NCI-H1092 (cell line): ENCODE data around the gene PYGM.
A peak's percentile ranks its signal among the peaks of the same experiment; 100 is the strongest.

Experiments used
- DNase-seq: peaks from one replicate; lab custom pipeline; 2025; lab: John Stamatoyannopoulos, UW

PYGM gene

DNA sequence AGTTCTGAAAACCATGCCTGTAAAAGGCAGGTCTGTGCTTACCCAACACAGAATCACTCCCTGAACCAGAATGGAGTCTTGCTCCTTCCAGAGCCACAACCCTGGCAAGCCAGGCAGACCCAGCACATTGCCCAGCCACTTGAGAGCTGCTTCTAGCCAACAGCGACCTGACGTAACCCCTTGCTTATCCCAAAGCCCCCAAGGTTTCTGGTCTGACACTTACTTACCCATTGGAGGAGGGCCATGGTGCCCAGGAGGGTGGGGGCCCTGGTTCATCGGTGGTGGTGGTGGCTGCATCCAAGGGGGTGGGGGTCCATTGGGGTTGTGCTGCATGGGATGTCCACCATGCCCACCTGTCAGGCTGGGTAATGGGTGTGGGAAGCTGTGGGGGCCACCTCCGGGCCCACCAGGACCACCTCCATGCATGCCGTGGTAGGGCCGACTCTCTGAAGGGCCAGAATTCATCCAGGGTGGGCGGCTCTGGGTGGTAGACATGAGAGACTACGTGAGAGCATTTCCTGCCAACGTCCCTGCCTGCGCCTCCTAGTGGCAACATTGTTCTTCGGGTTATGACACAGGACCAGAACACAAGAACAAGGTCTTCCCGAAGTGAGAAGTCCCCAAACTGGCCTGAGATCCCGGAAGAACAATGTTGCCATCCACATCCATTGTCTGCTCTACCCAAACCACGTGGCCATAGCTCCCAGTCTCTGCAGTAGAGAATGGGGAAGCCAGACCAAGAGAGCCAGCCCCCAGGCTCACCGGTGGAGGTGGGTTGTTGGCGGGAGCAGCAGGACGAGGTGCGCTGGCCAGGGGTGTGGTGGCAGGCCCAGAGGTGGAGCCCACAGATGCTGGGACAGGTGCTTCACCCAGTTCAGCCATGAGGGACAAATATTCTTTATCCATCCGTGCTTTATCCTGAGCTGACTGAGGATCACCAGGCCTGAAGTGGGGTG is 7.8 kb upstream of the PYGM start:
- peak; percentile 13 for DNase-seq

DNA sequence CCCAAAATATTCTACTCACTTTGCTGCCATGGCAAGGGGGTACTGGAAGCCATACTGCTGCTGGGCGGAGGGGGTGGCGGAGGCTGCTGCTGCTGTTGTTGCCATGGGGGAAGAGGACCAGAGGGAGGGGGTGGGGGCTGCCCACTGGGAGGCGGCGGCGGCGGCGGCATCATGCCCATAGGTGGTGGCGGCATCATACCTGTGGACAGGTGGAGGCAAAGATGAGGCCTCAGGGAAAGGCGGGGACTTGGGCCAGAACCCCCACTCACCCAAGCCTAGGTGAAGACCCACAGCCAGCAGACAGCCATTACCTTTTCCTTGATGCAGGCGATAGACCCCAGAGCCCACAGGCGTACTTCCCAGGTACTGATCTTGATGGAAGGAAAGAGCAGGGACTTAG is 7.1 kb upstream of the PYGM start:
- no peak for DNase-seq

DNA sequence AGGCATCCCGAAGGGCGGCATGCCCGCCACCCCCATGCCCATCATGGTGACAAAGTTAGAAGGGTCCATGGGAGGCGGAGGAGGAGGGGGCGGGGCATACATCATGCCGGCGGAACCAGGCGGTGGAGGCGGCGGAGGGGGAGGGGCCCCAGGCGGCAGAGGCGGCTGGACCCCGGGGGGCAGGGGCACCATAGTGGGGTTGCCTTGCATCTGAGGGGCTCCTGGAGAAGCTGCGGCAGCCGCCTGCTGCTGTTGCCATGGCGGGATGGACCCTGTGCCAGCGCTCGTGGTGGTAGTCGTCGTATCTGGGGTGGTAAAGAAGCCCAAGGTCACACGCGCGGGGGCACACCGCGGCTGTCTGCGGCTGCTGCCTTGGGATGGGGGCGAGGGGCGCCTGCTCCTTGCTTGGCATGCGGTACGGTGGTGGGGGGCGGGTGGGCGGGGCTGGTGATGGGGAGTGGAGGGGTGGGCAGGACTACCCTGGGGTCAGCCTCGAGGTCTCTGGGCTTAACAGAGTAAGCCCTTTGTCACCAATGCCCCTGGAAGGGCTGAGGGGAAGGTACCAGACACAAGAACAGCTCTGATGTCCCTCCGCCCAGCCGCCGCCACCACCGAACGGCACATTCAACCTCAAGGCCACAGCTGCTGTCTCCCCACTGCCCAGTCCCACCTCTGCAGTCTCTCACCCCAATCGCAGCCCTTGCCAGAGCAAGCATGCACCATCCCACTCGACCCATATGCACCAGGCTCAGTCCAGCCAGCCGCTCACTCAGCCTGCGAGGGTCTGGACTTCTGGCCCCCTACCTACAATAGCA is 6.3 kb upstream of the PYGM start:
- no peak for DNase-seq

DNA sequence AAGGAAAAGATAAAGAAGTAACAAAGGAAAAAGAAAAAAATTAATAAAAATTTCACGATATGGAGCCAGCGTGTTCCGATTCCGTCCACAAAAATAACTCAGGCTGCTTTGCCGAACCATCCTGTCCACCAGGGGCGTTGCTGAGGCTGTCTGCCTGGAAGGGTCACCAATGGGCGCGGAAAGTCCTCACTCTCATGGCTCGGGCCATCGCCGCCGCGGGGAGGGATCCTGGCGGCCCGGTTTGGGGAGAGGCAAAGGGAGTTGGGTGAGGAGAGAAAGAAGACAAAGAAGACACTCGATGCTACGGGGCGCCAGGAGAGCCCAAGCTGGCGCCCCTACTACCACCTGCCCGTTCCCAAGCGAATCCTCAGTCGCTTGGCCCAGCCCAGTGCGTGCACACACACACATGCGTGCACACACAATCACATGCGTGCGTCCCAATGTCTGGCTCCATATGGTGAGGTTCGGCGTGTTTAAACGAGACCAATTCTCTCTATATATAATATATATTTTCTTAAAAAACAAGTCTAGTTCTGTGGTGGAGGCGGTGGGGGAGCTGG is 5.6 kb upstream of the PYGM start:
- no peak for DNase-seq

DNA sequence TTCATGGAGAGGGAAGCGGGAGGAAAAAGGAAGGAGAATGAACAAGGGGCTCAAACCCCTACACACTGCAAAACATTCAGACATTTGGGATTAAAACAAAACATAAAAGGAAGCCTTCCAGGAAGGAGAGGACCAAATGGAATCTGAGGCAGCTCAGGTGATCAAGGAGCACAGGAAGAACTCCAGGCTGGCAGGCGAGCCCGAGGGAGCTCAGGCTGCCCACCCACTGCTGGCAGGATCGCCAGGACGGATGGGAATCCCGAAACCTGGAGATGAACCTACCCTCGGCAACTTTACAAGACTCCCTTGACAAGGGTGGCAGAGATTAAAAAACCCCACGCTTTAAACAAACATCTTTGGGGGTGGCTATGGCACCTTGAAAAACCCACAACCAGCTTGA is 5.0 kb upstream of the PYGM start:
- no peak for DNase-seq

DNA sequence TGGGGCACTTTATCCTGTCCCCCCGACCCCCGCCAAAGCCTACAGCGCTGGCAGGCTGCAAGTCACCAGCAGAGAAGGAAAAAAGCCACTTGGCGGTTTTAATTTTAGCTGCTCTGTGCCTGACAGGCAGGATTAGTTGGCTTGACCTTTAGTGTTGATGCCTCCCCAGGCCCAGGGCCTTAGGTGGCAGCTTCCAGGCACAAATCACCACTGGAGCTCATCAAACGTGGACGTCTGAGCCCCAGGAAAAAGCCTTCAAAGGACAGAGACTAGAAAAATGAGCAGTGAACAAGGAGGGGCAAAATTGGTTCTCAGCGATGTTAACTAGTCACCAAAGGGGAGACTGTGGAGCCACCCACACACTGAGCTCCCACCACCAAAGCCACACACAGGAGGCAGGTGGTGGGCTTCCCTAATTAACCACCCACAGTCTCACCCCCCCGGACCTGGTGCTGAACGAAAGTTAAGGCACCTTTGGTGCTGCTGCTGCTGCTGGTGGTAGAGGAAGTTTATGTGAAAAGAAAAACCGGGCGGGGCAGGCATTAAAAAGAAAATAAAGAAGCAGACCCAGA is 4.4 kb upstream of the PYGM start:
- no peak for DNase-seq

DNA sequence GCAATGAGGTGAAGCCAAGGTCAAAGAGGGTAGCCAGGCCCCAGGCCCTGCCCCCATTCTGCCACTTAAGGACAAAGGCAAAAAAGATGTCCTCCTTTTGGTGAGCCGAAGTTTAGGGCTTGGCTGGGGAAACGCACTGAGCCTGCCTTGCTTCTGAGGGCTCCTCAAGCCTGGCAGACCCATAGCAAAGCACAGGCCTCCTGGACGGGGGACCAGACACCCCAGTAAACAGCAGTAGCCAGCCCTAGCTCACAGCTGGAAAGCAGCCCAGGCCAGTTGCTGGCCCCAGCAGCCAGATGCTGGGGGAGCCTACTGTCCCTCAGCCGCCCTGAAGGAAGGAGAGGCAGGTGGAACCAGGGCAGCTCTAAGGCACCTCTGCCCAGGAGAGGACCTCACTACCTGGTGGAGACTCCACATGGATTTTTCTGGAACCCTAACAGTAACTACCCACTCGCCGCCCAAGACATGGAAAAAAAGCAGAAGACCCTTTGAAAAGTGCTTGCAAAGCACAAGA is 3.8 kb upstream of the PYGM start:
- no peak for DNase-seq

DNA sequence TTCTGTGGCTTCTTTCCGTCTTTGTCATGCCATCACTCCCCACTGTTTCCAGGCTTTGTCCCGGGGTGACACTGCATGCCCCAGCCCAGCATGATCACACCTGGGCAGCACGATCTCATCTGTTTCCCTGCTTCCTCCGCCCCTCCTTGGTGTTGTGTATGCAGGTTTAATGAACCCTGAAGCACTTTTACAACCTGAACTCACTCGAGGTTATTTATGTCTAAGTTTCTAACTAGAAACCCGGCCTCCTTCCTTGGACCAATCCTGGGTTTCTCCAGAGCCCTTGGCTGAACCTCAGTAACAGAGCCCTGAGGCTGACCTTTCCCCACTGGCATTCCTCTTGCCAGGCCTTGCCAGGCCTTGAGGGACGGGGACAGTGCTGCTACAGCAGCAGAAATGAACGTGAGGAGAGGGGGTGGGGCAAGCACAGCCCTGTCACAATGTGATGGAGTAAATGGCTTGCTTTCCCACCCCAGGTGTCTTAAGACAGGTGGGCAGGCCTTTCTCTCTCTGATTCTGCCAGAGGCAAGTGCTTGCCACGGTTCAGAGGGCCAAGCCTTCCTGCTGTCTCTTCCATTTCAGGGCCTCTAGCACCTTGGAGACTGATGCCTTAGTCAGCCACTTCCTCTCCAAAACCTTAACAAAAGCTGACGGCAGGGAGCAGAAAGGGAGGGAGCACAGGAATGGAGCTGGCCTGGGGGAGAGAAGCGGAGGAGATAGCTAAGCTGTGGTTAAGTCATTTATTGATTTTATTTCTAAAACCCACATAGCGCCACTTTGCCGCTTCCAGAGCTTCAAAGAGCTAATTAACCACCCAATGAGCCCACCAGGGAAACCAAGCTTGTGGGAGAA is 3.1 kb upstream of the PYGM start:
- no peak for DNase-seq

DNA sequence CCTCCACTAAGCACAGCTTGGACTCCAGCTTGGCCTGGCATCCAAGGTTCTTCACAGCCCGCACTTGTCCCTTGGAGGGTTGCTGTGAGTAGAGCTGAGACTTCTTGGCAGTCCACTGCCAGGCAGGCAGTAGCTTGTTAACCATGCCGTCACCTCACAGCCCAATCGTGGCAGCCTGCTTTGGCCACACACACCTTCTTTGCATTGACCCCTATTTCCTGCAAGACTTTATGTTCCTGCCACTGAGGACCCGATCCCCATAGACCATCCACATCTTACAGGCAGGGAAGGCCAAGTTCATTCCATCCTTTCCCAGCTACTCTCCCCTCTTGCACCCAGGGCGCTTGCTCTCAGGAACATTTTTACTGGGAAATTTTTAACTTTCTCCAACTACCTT is 2.5 kb upstream of the PYGM start:
- DNase-seq = no peak

DNA sequence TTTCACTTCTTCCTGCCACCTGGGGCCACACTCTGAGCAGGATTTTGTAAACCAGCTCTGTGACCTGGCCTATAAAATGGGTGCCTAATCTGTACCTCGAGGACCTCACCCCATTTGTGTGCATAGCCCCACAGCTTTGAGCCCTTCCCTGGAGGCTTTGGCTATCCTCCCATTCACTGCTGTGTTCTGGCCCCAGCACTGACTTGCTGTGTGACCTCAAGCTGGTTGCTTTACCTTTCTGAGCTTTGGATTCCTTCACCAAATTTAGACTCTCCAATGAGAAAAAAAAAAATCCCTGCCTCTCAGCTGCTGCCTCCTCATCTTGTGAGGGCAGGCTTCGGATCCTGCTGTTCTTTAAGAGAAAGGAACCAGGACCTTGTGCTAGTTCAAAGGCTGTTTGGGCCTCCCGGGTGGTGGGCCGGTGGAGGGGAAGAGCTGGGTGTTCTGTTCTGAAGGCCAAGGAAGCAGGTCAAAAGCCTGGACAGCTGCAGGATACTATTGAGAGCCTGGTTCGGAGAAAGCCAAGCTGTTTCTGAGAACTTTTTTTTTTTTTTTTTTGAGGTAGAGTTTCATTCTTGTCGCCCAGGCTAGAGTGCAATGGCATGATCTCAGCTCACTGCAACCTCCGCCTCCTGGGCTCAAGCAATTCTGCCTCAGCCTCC is 1.1 kb upstream of the PYGM start:
- no peak for DNase-seq

DNA sequence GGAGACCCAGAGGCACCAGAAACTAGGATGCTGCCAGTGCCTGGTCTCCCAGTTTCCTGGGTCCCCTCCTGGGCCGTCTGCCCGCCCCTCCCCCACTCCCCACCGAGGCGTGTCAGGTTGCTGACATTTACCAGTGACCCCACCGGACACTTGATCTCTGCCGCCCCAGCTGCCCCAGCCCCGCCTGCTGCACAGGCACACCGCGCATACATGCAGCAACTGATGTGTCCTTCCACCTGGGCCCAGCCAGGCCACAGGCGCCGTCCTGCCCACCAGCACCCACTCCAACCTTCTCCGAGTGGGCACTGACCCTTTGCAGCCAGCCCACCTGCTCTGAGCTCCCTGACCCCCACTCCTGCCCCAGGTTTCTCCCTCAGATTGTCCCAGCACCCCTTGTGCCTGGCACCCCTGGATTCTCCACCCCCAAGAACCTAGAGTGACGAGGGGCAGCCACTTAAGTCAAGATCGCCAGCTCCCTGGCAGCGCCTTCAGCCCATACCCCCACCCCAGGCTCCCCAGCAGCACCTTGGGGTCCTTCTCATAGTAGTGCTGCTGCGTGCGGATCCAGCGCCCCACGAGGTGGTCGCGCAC is 548 bp downstream of the PYGM start:
- no peak for DNase-seq

DNA sequence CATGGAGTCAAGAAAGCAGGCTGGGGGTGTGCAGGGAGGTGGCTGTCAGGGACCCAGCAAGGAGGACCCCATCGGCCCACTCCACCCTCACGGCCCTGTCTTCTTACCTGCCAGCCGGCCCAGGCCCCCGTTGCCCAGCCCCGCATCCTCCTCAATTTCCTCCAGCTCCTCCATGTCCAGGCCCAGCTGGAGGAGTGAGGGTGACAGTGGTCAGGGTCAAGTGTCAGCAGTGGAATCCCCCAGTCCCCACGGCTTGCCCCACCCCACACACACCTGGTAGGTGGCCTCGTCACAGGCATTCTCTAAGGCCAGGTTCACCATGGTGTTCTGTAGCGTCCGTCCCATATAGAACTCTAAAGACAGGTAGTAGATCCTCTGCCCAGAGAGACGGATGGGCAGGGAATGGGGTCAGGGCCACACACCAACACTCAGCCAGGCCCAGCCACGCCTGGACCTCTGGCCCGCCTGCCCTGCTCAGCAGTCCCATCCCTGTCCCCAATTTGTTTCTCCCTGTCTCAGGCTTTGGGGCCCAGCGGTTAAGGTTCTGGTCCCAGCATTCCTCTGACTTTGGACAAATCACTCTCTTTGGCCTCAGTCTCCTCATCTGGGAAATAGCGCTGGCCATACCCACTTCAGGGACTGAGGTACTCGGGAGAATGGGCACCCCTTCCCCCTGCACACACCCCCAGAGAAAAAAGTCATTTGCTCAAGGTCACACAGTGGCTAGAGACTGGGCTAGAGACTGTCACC is 1.3 kb downstream of the PYGM start:
- DNase-seq = no peak

DNA sequence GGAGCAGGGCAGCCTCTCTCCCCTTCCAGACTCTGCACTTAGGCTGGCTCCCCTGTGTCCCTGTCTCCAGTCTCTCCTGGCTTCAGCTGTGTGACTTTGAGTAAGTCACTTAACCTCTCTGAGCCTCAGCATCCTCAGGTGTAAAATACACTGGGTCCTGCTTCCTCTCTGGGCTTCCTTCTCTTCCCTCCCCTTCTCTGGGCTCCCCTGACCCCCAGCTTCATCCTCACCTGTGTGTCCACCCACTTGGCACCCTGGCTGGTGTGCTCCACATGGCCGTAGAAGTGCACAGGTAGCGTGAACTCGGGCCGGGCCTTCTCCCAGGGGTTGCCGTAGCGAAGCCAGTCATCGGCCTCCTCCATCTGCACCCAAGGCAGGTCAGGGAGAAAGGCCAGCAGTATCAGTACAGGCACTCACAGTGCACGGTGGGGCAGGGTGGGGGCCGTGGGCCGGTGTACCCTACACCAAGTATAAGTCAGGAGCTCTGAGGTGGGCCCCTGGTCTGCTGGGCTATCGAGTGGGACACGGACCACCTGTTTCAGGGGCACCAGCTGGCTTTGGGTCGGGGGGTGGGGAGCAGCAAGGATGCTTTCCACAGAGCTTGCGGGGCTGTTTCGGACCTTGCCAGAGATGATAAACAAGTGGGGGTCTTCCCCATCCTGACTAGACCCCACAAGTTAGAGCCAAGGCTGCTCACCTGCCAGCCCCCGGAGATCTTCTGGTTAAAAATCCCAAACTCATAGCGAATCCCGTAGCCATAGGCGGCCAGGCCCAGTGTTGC is 2.0 kb downstream of the PYGM start:
- DNase-seq = no peak

DNA sequence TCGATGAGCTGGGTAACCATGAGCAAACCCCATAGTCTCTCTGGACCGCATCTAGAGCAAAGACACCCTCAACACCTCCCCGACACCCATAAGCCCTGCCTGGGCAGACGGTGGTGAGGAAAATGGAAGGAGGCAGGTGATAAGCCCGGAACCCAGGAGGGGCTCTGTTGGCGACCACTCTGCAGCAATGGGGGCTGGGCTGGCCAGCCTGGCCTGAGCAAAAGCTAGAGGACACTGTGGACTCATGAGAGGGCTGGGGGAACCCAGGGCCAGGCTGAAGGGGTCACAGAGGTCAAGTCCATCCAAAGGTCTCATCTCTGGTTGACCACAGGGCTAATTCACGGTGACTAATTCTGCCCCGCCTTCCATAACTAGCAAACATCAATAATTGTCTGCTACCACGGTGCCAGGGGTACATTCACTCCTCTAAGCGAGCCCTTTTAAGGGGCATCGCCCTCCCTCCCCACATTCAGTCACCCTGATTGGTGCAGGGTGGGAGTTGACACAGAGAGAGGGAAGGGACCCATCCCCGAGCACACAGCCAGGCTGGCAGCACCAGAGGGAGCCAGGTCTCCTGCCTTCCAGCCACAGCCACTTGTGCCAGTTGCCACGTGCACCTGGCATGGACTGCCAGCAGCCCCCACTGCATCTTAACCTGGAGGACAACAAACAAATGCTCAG is 4.0 kb downstream of the PYGM start:
- no peak for DNase-seq

DNA sequence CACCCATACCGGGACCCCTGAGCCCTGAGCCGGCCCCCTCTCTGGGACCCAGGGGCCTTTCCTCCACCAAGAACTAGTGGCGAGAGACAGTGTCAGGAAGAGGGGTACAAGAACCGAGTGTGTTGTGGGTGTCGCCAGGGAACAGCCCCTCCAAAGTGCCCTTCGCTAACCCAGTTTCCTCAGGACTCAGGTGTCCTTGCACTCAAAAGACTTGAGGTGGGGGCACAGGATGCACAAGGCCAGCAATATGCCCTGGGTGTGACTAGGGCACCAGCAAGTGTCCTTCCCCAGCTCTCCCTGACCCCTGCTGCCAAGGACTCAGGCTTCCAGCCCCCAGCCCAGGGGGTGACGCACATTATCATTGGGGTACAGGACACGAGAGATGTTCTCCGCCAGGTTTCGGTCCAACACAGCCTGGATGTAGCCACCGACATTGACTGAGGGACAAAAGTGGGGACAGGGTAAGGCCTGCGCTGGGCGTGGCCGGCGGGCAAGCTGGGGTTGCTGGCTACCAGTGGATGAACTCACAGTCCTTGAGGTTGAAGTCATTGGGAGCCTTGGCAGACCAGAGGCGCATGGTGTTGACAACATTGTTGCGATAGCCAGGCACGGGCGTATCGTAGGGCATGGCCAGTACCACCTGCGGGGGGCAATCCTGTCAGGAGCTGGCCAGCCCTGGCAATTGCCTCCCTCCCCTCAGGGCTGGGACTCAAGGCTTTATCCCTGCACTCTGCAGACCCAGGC is 4.7 kb downstream of the PYGM start:
- no peak for DNase-seq

DNA sequence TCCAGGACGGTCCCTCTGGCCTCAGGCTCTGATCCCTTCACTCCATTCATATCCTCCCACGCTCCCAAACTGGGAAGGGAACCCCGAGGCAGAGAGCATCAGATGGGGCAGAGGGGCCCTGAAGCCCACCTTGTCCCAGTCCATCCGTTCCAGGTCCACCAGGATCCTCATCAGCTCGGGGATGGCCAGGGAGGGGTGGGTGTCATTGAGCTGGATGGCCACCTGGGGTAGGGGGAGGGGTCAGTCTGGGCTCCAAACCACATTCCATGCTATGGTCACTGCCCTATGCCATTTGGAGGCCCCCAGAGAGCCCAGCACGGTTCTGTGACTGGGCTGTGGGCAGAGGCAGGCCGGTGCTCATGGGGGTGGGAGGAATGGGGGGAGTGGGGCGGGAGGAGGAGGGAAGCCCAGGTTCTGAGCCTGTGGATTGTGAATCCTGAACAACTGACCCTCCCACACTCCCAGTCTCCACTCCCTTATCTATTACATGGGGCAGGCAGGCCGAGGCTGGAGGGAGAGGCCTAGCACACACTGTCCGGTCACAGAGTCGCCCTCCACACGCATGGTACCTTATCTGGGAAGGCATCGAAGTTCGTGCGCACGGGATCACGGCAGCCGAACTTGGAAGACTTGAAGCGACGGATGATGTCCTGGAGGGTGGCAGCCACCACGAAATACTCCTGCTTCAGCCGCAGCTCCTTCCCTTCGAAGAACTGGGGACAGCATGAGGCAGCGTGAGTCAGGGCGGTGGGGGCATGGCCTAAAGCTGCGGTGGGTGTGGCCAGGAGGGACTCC is 5.5 kb downstream of the PYGM start:
- no peak for DNase-seq
